ENCODE data around the gene DOCK9. TPM values are rescaled to one million over a fixed set of nuclear protein-coding genes. Genes with fewer than 3 reads are reported as not detected.

Gene DOCK9
- total RNA-seq, 1 donor from 2014 or later = 45.9 TPM

DNA sequence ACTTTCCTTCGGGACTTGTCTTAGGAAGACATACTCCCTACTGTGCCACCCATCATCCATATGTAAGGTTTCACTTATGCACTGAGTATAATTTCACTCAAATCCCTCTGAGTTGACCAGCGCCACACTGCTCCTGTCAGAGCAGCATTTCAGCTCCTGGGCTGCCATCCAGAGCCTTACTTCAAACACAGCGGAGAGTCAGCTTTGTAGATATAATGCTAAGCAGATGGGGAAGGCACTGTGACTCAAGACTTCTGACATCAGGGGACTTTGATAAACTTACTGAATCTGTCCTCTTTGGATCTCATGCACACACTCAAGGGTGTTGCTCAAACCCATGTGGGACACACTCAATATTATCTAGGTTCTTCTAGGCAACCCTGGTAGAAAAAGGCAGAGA, 34.9 kb downstream of the DOCK9 start:
- Mint-ChIP-seq H3K4me3 (ENCODE audit: unreplicated experiment) (no peak overlapping the region), H3K9me3 (ENCODE audit: low read depth) (no peaks in the 10 kb centered on the region), H3K27ac (ENCODE audit: unreplicated experiment) (no peak overlapping the region), H3K27me3 (ENCODE audit: low read depth) (no peaks in the 10 kb centered on the region), H3K36me3 (ENCODE audit: low read depth) (no peaks in the 10 kb centered on the region), H3K4me1 (ENCODE audit: low read depth) (peaks cover 35% of the 10 kb centered on the region)
- no peak for DNase-seq (ENCODE audit: low spot score)
- TF ChIP-seq, protein P1, sequence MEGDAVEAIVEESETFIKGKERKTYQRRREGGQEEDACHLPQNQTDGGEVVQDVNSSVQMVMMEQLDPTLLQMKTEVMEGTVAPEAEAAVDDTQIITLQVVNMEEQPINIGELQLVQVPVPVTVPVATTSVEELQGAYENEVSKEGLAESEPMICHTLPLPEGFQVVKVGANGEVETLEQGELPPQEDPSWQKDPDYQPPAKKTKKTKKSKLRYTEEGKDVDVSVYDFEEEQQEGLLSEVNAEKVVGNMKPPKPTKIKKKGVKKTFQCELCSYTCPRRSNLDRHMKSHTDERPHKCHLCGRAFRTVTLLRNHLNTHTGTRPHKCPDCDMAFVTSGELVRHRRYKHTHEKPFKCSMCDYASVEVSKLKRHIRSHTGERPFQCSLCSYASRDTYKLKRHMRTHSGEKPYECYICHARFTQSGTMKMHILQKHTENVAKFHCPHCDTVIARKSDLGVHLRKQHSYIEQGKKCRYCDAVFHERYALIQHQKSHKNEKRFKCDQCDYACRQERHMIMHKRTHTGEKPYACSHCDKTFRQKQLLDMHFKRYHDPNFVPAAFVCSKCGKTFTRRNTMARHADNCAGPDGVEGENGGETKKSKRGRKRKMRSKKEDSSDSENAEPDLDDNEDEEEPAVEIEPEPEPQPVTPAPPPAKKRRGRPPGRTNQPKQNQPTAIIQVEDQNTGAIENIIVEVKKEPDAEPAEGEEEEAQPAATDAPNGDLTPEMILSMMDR (IDR thresholded peaks at IDR 0.05) = no peak

GRCh38 chr13:98942485-98942884, 35.4 kb downstream of the DOCK9 start:
- DNase-seq (ENCODE audit: low spot score) = no peak
- Mint-ChIP-seq H3K4me1 (ENCODE audit: low read depth) (peaks cover 35% of the 10 kb centered on the region), H3K27ac (ENCODE audit: unreplicated experiment) (no peak overlapping the region), H3K4me3 (ENCODE audit: unreplicated experiment) (no peak overlapping the region), H3K27me3 (ENCODE audit: low read depth) (no peaks in the 10 kb centered on the region), H3K9me3 (ENCODE audit: low read depth) (no peaks in the 10 kb centered on the region), H3K36me3 (ENCODE audit: low read depth) (no peaks in the 10 kb centered on the region)
- TF ChIP-seq, protein P1 (IDR thresholded peaks at IDR 0.05) = no peak

DNA sequence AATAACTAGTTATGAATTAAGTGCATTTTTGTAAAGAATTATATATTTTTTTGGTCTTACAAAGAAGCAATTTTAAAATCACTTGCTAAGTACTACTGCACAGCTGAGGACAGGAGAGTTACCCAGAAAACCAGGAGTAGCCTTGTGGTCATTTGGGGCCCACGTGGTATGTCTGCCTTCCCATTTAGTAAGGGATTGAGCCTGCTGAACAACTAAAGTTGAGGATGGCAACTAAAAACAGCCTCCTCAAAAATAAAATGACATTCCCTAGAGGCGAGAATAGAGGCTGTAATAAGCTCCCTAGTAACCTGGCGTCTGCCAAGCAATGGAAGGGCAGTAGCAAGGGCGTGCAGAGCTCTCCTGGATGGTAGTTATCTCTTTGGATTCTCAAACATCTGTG, 36.3 kb downstream of the DOCK9 start:
- Mint-ChIP-seq H3K27ac (ENCODE audit: unreplicated experiment) (no peak overlapping the region), H3K27me3 (ENCODE audit: low read depth) (no peaks in the 10 kb centered on the region), H3K4me1 (ENCODE audit: low read depth) (peaks cover 31% of the 10 kb centered on the region), H3K36me3 (ENCODE audit: low read depth) (no peaks in the 10 kb centered on the region), H3K9me3 (ENCODE audit: low read depth) (no peaks in the 10 kb centered on the region), H3K4me3 (ENCODE audit: unreplicated experiment) (no peak overlapping the region)
- TF ChIP-seq, protein P1 (IDR thresholded peaks at IDR 0.05) = no peak
- DNase-seq (ENCODE audit: low spot score) = no peak

- no peaks in the 10 kb centered on the region for H3K36me3 Mint-ChIP-seq (ENCODE audit: low read depth)
- H3K27ac Mint-ChIP-seq (ENCODE audit: unreplicated experiment) = no peak overlapping the region
- H3K4me3 Mint-ChIP-seq (ENCODE audit: unreplicated experiment) = no peak overlapping the region
- no peak for DNase-seq (ENCODE audit: low spot score)
- H3K4me1 Mint-ChIP-seq (ENCODE audit: low read depth) = peaks cover 26% of the 10 kb centered on the region
- no peaks in the 10 kb centered on the region for H3K27me3 Mint-ChIP-seq (ENCODE audit: low read depth)
- no peaks in the 10 kb centered on the region for H3K9me3 Mint-ChIP-seq (ENCODE audit: low read depth)
- TF ChIP-seq, protein P1 (IDR thresholded peaks at IDR 0.05) = no peak
Measured at GRCh38 chr13:98941126-98941525, 36.7 kb downstream of the DOCK9 start.

DNA sequence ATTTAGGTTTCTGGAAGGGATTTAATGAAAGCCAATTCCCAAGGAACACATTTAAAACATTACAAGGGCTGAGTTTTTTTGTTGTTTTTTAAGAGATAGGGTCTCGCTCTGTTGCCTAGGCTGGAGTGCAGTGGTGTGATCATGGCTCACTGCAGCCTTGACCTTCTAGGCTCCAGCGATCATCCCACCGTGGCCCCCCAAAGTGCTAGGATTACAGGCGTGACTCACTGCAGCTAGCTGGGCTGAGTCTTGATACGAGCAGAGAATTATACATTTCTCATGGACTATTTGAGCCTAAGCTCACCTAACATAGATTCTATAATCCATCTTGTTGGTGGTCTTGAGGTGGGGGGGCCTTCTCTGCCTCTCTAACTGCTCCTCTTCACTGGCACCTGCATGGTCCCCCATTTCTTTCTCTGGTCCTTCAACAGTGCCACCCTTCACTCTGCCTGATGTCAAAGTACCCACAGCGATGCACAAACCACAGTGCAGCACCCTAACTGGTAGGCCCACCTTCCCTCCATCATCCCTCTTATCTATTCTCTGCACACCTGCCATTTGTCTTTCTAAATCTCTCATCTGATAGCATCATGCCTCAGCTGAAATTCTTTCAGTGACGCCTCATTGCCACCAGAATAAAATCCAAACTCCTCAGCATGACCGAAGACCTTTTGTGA, 37.4 kb downstream of the DOCK9 start:
- H3K4me3 Mint-ChIP-seq (ENCODE audit: unreplicated experiment) = no peak overlapping the region
- TF ChIP-seq, protein P1 (IDR thresholded peaks at IDR 0.05) = no peak
- no peaks in the 10 kb centered on the region for H3K9me3 Mint-ChIP-seq (ENCODE audit: low read depth)
- H3K4me1 Mint-ChIP-seq (ENCODE audit: low read depth) = peaks cover 23% of the 10 kb centered on the region
- H3K27ac Mint-ChIP-seq (ENCODE audit: unreplicated experiment) = no peak overlapping the region
- H3K36me3 Mint-ChIP-seq (ENCODE audit: low read depth) = no peaks in the 10 kb centered on the region
- no peak for DNase-seq (ENCODE audit: low spot score)
- H3K27me3 Mint-ChIP-seq (ENCODE audit: low read depth) = no peaks in the 10 kb centered on the region
